ENCODE measurements around the gene DUSP7.

DNA sequence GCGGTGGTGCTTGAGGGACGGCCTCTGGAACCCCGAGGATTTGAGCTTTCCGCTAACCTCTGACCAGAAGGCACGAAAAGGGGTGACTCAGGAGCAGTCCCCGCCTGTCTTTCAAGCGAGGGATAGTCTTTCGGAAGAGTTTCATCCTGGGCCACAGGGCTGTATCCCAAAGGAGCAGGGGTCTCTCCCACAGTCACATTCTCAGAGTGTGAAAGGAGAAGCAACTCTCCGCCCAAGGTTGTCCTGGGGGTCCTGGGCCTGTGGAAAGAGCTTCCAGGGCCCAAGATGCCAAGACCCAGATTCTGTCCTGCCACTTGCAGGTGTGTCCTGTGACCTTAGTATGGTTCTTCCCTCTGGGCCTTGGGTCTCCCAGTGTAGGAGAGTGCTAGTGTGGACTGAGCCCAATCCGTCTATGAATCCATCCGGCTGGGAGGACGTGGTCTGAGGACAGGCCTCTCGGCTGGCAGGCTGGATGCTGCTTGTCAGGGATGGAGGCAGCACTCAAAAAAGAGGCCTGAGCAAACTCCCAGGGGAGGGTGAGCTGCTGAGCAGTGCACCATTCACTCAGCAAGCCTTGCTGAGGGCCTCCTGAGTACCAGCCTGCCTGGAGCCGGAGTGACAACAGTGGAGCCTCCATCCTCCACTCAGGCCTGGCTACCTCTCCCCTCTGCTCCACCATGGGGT is 1.6 kb upstream of the DUSP7 start:
- TF ChIP-seq EP300 (IDR thresholded peaks at IDR 0.05), result no peak
- TF ChIP-seq, protein P1, sequence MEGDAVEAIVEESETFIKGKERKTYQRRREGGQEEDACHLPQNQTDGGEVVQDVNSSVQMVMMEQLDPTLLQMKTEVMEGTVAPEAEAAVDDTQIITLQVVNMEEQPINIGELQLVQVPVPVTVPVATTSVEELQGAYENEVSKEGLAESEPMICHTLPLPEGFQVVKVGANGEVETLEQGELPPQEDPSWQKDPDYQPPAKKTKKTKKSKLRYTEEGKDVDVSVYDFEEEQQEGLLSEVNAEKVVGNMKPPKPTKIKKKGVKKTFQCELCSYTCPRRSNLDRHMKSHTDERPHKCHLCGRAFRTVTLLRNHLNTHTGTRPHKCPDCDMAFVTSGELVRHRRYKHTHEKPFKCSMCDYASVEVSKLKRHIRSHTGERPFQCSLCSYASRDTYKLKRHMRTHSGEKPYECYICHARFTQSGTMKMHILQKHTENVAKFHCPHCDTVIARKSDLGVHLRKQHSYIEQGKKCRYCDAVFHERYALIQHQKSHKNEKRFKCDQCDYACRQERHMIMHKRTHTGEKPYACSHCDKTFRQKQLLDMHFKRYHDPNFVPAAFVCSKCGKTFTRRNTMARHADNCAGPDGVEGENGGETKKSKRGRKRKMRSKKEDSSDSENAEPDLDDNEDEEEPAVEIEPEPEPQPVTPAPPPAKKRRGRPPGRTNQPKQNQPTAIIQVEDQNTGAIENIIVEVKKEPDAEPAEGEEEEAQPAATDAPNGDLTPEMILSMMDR (IDR thresholded peaks at IDR 0.05), result no peak
- no peak for TF ChIP-seq POLR2AphosphoS5 (IDR thresholded peaks at IDR 0.05)
